KMS-11 (cell line): Measurements from ENCODE around the gene PPM1H.

Experiments
- H2AFZ ChIP-seq: fragments of 200-600 bp; sonication (generic); 2 replicates; pipeline ENCODE4 v1.6.1; 2016; ENCODE audit warnings: antibody characterized with exemption, mixed run types, low read depth
- H3K27ac ChIP-seq: fragments of 200-600 bp; sonication (generic); 2 replicates; pipeline ENCODE4 v1.6.1; 2016; ENCODE audit warnings: mild to moderate bottlenecking, mixed run types
- H3K27me3 ChIP-seq: fragments of 200-600 bp; sonication (generic); 2 replicates; pipeline ENCODE4 v1.6.1; 2017; ENCODE audit warnings: mild to moderate bottlenecking, low read depth, mixed run types, moderate library complexity; ENCODE audit not compliant: insufficient read depth
- H3K36me3 ChIP-seq: fragments of 200-600 bp; sonication (generic); 2 replicates; pipeline ENCODE4 v1.6.1; 2017; ENCODE audit warnings: mild to moderate bottlenecking, mixed run types; ENCODE audit not compliant: insufficient read depth
- H3K4me1 ChIP-seq: fragments of 200-600 bp; sonication (generic); 2 replicates; pipeline ENCODE4 v1.6.1; 2016; ENCODE audit warnings: mild to moderate bottlenecking, low read depth, mixed run types; ENCODE audit not compliant: poor library complexity, severe bottlenecking
- H3K4me2 ChIP-seq: fragments of 200-600 bp; sonication (generic); 2 replicates; pipeline ENCODE4 v1.7.0; 2016; ENCODE audit warnings: mild to moderate bottlenecking, mixed run types
- H3K4me3 ChIP-seq: fragments of 200-600 bp; sonication (generic); IDR thresholded peaks from 2 replicates; pipeline ENCODE4 v1.6.1; 2017; ENCODE audit warnings: low read depth, low read length, mixed read lengths; ENCODE audit not compliant: insufficient read depth
- H3K79me2 ChIP-seq: fragments of 200-600 bp; sonication (generic); 2 replicates; pipeline ENCODE4 v1.6.1; 2016; ENCODE audit warnings: low read depth, mixed run types; ENCODE audit not compliant: insufficient read depth
- H3K9ac ChIP-seq: fragments of 200-600 bp; sonication (generic); 2 replicates; pipeline ENCODE4 v1.6.1; 2016; ENCODE audit warnings: mild to moderate bottlenecking, mixed run types
- H4K20me1 ChIP-seq: fragments of 200-600 bp; sonication (generic); 2 replicates; pipeline ENCODE4 v1.6.1; 2016; ENCODE audit warnings: mild to moderate bottlenecking, mixed run types; ENCODE audit not compliant: insufficient read depth
- TF ChIP-seq, protein P1 (sequence below): fragments of 200-600 bp; sonication (generic); conservative IDR thresholded peaks from 2 replicates; pipeline ENCODE4 v1.6.1; 2017; ENCODE audit warnings: low read depth, mild to moderate bottlenecking, antibody characterized with exemption, low read length, moderate library complexity, mixed read lengths

Gene PPM1H

GRCh38 chr12:62856454-62856853 is 78.5 kb downstream of the PPM1H start:
- no peak overlapping the region for H3K4me2 ChIP-seq
- H3K79me2 ChIP-seq, result no peaks in the 10 kb centered on the region
- no peak overlapping the region for H3K4me3 ChIP-seq
- H3K27me3 ChIP-seq, result no peaks in the 10 kb centered on the region
- H3K36me3 ChIP-seq, result no peaks in the 10 kb centered on the region
- no peaks in the 10 kb centered on the region for H4K20me1 ChIP-seq
- H3K4me1 ChIP-seq, result peaks cover 9% of the 10 kb centered on the region
- no peak overlapping the region for H3K9ac ChIP-seq
- H2AFZ ChIP-seq, result no peak overlapping the region
- H3K27ac ChIP-seq, result no peak overlapping the region
- TF ChIP-seq, protein P1, sequence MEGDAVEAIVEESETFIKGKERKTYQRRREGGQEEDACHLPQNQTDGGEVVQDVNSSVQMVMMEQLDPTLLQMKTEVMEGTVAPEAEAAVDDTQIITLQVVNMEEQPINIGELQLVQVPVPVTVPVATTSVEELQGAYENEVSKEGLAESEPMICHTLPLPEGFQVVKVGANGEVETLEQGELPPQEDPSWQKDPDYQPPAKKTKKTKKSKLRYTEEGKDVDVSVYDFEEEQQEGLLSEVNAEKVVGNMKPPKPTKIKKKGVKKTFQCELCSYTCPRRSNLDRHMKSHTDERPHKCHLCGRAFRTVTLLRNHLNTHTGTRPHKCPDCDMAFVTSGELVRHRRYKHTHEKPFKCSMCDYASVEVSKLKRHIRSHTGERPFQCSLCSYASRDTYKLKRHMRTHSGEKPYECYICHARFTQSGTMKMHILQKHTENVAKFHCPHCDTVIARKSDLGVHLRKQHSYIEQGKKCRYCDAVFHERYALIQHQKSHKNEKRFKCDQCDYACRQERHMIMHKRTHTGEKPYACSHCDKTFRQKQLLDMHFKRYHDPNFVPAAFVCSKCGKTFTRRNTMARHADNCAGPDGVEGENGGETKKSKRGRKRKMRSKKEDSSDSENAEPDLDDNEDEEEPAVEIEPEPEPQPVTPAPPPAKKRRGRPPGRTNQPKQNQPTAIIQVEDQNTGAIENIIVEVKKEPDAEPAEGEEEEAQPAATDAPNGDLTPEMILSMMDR, result no peak

DNA sequence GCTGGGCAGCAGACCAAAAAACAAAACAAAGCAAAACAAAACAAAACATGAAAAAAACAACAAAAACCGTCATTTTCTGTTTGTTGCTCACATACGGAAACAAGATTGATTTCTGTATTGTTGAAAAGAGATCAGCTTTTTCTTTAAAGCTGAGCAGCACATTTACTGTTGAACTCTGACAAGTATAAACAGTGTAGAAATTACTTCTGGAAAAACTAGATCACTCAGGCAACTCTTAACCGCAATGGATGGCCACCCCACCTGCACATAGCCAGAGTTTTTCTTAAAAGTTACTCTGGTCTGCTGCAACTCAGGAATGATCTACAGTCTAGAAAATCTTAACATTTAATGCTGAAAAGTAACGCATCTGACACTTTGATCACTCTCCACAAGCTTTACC is 80.9 kb downstream of the PPM1H start:
- no peaks in the 10 kb centered on the region for H4K20me1 ChIP-seq
- H3K27ac ChIP-seq, result no peak overlapping the region
- no peak overlapping the region for H3K9ac ChIP-seq
- H2AFZ ChIP-seq, result no peak overlapping the region
- H3K27me3 ChIP-seq, result no peaks in the 10 kb centered on the region
- TF ChIP-seq, protein P1, result no peak
- no peaks in the 10 kb centered on the region for H3K79me2 ChIP-seq
- peaks cover 23% of the 10 kb centered on the region for H3K4me1 ChIP-seq
- no peak overlapping the region for H3K4me2 ChIP-seq
- H3K4me3 ChIP-seq, result no peak overlapping the region
- H3K36me3 ChIP-seq, result no peaks in the 10 kb centered on the region

DNA sequence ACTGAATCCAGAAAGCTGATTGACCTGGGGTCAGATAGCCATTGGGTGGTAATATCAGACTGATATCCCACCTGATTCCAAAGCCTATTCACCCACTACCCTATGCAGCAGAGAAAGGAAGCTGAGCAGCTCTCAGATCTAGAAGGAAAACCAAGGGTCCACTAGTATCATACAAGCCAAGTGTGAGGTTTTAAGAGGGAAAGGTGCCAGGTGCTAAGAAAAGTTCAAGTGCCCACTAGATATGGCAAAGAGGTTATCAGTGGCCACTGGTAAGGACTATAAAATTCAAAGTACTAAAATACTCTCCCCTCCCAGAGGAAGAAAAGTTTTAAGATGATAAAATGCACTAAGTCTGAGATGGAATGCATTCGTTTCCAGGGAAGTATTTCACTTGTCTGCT is 85.6 kb downstream of the PPM1H start:
- Histone ChIP-seq H3K4me1 (peaks cover 66% of the 10 kb centered on the region), H3K27ac (peak overlapping the region; percentile 70), H4K20me1 (no peaks in the 10 kb centered on the region), H3K4me3 (no peak overlapping the region), H3K4me2 (peak overlapping the region; percentile 57), H3K36me3 (no peaks in the 10 kb centered on the region), H2AFZ (no peak overlapping the region), H3K9ac (no peak overlapping the region), H3K79me2 (0 out of 2 replicates have a peak, but pooled peaks cover 8% of the 10 kb centered on the region), H3K27me3 (no peaks in the 10 kb centered on the region)
- TF ChIP-seq, protein P1, result no peak

DNA sequence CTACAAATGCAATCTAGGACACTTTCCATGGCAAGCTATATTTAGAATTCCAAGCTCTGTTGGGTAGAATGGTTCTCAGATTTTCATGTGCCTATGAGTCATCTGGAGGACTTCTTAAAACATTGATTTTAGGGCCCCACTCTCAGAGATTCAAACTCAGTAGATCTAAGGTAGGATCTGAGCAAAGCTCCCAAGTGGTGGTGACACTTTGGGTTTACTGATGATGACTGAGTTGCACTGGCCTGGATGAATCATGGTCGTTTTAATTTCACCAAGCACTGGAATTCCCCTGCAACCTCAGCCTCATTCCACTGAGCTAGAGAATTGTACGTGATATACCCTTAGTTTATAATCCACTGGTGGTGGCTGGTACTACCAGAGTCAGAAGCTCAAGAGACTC is 86.5 kb downstream of the PPM1H start:
- H3K79me2 ChIP-seq, result 0 out of 2 replicates have a peak, but pooled peaks cover 8% of the 10 kb centered on the region
- H2AFZ ChIP-seq, result 0 out of 2 replicates have a peak overlapping the region, but pooled peaks have one; percentile 4
- H3K27ac ChIP-seq, result peak overlapping the region; percentile 70
- H3K36me3 ChIP-seq, result no peaks in the 10 kb centered on the region
- no peaks in the 10 kb centered on the region for H4K20me1 ChIP-seq
- peak overlapping the region; percentile 3; the same call in 1 of the 2 replicates for H3K9ac ChIP-seq
- H3K4me2 ChIP-seq, result peak overlapping the region; percentile 57
- TF ChIP-seq, protein P1, result no peak
- no peaks in the 10 kb centered on the region for H3K27me3 ChIP-seq
- peaks cover 75% of the 10 kb centered on the region for H3K4me1 ChIP-seq
- no peak overlapping the region for H3K4me3 ChIP-seq
